HEK293 (cell line): ENCODE data around the gene LY6G6D.

Experiments used
- HOXA7 ChIP-seq: sonication (generic); formaldehyde crosslinking; IDR thresholded peaks from 2 replicates; pipeline ENCODE4 v1.8.1; 2022; ENCODE audit warnings: missing genetic modification reagents, borderline replicate concordance
- IKZF3 ChIP-seq: fragments of 450-650 bp; IDR thresholded peaks from 2 replicates; pipeline ENCODE4 v1.5.0; 2018; ENCODE audit warnings: missing biosample characterization, mild to moderate bottlenecking, missing genetic modification characterization, moderate library complexity
- KLF8 ChIP-seq: fragments of 450-650 bp; formaldehyde crosslinking; IDR thresholded peaks from 2 replicates; pipeline ENCODE4 v1.5.1; 2016; ENCODE audit warnings: missing biosample characterization, missing genetic modification characterization
- MEIS1 ChIP-seq: sonication (generic); formaldehyde crosslinking; IDR thresholded peaks from 2 replicates; pipeline ENCODE4 v1.8.1; 2022; ENCODE audit warnings: missing genetic modification reagents, mild to moderate bottlenecking, borderline replicate concordance
- OVOL3 ChIP-seq: fragments of 450-650 bp; formaldehyde crosslinking; IDR thresholded peaks from 2 replicates; pipeline ENCODE4 v1.5.1; 2016; ENCODE audit warnings: missing biosample characterization, missing genetic modification characterization
- TRIM28 ChIP-seq: IDR thresholded peaks from 2 replicates; pipeline ENCODE4 v1.6.1; 2011; ENCODE audit warnings: low read length, control low read depth, borderline replicate concordance
- WT1 ChIP-seq: fragments of 450-650 bp; formaldehyde crosslinking; IDR thresholded peaks from 2 replicates; pipeline ENCODE4 v1.5.1; 2016; ENCODE audit warnings: missing biosample characterization, missing genetic modification characterization
- ZBTB21 ChIP-seq: fragments of 450-650 bp; formaldehyde crosslinking; IDR thresholded peaks from 2 replicates; pipeline ENCODE4 v1.5.1; 2017; ENCODE audit warnings: missing biosample characterization, missing genetic modification characterization
- ZEB2 ChIP-seq: fragments of 450-650 bp; formaldehyde crosslinking; IDR thresholded peaks from 2 replicates; pipeline ENCODE4 v1.5.1; 2016; ENCODE audit warnings: missing biosample characterization, missing genetic modification characterization
- ZIC2 ChIP-seq: fragments of 450-650 bp; formaldehyde crosslinking; IDR thresholded peaks from 2 replicates; pipeline ENCODE4 v1.5.1; 2016; ENCODE audit warnings: missing biosample characterization, missing genetic modification characterization
- ZNF112 ChIP-seq: fragments of 450-650 bp; formaldehyde crosslinking; IDR thresholded peaks from 2 replicates; pipeline ENCODE4 v1.5.0; 2017; ENCODE audit warnings: missing biosample characterization, missing genetic modification characterization
- ZNF121 ChIP-seq: fragments of 450-650 bp; formaldehyde crosslinking; IDR thresholded peaks from 2 replicates; pipeline ENCODE4 v1.5.1; 2016; ENCODE audit warnings: missing biosample characterization, missing genetic modification characterization
- ZNF2 ChIP-seq: fragments of 450-650 bp; formaldehyde crosslinking; IDR thresholded peaks from 2 replicates; pipeline ENCODE4 v1.5.1; 2016; ENCODE audit warnings: missing biosample characterization, missing genetic modification characterization
- ZNF223 ChIP-seq: fragments of 450-650 bp; formaldehyde crosslinking; IDR thresholded peaks from 2 replicates; pipeline ENCODE4 v1.5.1; 2016; ENCODE audit warnings: missing biosample characterization, missing genetic modification characterization
- ZNF510 ChIP-seq: fragments of 450-650 bp; formaldehyde crosslinking; IDR thresholded peaks from 2 replicates; pipeline ENCODE4 v1.5.1; 2018; ENCODE audit warnings: mild to moderate bottlenecking, missing genetic modification characterization, missing biosample characterization; ENCODE audit not compliant: insufficient replicate concordance
- ZNF521 ChIP-seq: fragments of 450-650 bp; formaldehyde crosslinking; IDR thresholded peaks from 2 replicates; pipeline ENCODE4 v1.5.1; 2017; ENCODE audit warnings: missing biosample characterization, mild to moderate bottlenecking, missing genetic modification characterization
- ZNF658 ChIP-seq: fragments of 450-650 bp; formaldehyde crosslinking; IDR thresholded peaks from 2 replicates; pipeline ENCODE4; 2016; ENCODE audit warnings: missing biosample characterization, missing genetic modification characterization
- ZNF776 ChIP-seq: fragments of 450-650 bp; formaldehyde crosslinking; IDR thresholded peaks from 2 replicates; pipeline ENCODE4 v1.5.0; 2017; ENCODE audit warnings: missing biosample characterization, missing genetic modification characterization, borderline replicate concordance
- ZSCAN16 ChIP-seq: fragments of 450-650 bp; formaldehyde crosslinking; IDR thresholded peaks from 2 replicates; pipeline ENCODE4 v1.5.1; 2016; ENCODE audit warnings: missing biosample characterization, missing genetic modification characterization
- TF ChIP-seq, protein P1 (sequence below): fragments of 450-650 bp; formaldehyde crosslinking; IDR thresholded peaks from 2 replicates; pipeline ENCODE4 v1.5.1; 2016; ENCODE audit warnings: missing biosample characterization, missing genetic modification characterization
- TF ChIP-seq, protein P2 (sequence below): fragments of 450-650 bp; formaldehyde crosslinking; IDR thresholded peaks from 2 replicates; pipeline ENCODE4 v1.5.1; 2016; ENCODE audit warnings: missing biosample characterization, missing genetic modification characterization
- TF ChIP-seq, protein P3 (sequence below): fragments of 450-650 bp; formaldehyde crosslinking; IDR thresholded peaks from 2 replicates; pipeline ENCODE4; 2016; ENCODE audit warnings: missing biosample characterization, missing genetic modification characterization
- TF ChIP-seq, protein P4 (sequence below): fragments of 450-650 bp; formaldehyde crosslinking; IDR thresholded peaks from 2 replicates; pipeline ENCODE4 v1.5.1; 2016; ENCODE audit warnings: missing biosample characterization, missing genetic modification characterization, low read depth
- TF ChIP-seq, protein P5 (sequence below): fragments of 450-650 bp; formaldehyde crosslinking; IDR thresholded peaks from 2 replicates; pipeline ENCODE4 v1.5.1; 2017; ENCODE audit warnings: missing biosample characterization, missing genetic modification characterization
- TF ChIP-seq, protein P6 (sequence below): fragments of 450-650 bp; formaldehyde crosslinking; IDR thresholded peaks from 2 replicates; pipeline ENCODE4 v1.5.1; 2017; ENCODE audit warnings: missing biosample characterization, missing genetic modification characterization
- TF ChIP-seq, protein P7 (sequence below): fragments of 450-650 bp; formaldehyde crosslinking; IDR thresholded peaks from 2 replicates; pipeline ENCODE4 v1.5.1; 2017; ENCODE audit warnings: missing biosample characterization, missing genetic modification characterization

The LY6G6D gene

DNA sequence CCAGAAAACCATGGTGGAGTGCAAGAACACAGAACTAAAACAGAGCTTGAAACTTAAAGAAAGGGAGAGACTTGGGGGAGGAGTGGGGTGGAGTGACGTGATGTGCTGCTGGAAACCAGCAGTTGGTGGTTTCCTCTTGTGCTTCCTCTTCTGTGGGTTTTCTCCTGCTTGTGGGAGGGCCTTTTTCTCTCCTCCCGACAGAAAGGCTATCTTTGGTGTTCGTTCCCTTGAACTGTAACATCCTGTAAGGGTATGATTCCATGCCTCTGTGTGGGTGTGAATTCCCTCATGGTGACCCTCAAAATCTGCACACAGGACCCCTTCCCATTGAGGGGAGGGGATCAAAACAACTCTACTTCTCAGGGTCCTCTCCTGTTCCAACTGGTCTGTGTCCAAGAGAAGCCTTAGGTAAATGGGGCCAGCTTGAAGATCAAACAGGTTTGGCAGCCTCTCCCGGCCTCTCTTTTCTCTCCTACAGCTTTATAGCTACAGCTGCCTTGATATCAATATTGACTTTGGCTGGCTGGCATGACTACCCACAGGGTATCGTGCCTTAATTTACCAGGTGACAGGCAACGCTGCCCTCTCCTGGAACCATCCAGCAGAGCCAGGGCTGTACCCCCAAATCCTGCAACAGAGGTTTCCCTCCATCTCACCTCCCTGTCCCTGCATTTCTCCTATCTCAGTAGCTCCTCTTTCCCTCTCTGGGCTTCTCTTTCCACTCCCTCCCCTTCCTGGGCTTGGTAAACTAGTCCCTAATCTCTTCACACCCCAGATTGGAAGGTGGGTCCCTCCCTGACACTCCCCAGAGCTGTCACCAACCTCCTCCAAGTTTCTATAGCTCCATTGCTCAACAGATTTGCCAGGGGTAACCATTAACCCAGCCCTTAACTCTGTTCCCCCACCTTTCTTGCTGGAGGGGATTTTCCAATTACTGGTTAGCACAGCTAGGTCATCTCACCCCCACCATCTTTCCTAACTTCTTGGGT, 23.1 kb downstream of the LY6G6D start (continued):
- TF ChIP-seq, protein P1, sequence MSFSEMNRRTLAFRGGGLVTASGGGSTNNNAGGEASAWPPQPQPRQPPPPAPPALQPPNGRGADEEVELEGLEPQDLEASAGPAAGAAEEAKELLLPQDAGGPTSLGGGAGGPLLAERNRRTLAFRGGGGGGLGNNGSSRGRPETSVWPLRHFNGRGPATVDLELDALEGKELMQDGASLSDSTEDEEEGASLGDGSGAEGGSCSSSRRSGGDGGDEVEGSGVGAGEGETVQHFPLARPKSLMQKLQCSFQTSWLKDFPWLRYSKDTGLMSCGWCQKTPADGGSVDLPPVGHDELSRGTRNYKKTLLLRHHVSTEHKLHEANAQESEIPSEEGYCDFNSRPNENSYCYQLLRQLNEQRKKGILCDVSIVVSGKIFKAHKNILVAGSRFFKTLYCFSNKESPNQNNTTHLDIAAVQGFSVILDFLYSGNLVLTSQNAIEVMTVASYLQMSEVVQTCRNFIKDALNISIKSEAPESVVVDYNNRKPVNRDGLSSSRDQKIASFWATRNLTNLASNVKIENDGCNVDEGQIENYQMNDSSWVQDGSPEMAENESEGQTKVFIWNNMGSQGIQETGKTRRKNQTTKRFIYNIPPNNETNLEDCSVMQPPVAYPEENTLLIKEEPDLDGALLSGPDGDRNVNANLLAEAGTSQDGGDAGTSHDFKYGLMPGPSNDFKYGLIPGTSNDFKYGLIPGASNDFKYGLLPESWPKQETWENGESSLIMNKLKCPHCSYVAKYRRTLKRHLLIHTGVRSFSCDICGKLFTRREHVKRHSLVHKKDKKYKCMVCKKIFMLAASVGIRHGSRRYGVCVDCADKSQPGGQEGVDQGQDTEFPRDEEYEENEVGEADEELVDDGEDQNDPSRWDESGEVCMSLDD (tag by site-specific recombination): no peak; the same call in 1 of the 2 replicates
- TF ChIP-seq, protein P2, sequence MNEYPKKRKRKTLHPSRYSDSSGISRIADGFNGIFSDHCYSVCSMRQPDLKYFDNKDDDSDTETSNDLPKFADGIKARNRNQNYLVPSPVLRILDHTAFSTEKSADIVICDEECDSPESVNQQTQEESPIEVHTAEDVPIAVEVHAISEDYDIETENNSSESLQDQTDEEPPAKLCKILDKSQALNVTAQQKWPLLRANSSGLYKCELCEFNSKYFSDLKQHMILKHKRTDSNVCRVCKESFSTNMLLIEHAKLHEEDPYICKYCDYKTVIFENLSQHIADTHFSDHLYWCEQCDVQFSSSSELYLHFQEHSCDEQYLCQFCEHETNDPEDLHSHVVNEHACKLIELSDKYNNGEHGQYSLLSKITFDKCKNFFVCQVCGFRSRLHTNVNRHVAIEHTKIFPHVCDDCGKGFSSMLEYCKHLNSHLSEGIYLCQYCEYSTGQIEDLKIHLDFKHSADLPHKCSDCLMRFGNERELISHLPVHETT (tag by site-specific recombination): no peak
- TF ChIP-seq, protein P3, sequence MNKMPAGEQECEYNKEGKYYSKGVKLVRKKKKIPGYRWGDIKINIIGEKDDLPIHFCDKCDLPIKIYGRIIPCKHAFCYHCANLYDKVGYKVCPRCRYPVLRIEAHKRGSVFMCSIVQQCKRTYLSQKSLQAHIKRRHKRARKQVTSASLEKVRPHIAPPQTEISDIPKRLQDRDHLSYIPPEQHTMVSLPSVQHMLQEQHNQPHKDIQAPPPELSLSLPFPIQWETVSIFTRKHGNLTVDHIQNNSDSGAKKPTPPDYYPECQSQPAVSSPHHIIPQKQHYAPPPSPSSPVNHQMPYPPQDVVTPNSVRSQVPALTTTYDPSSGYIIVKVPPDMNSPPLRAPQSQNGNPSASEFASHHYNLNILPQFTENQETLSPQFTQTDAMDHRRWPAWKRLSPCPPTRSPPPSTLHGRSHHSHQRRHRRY (tag by site-specific recombination): no peak
- TF ChIP-seq MEIS1 (CRISPR knock-in tag): no peak
- TF ChIP-seq IKZF3 (tag by site-specific recombination): peak; percentile 66; the same call in 1 of the 2 replicates
- TF ChIP-seq, protein P4, sequence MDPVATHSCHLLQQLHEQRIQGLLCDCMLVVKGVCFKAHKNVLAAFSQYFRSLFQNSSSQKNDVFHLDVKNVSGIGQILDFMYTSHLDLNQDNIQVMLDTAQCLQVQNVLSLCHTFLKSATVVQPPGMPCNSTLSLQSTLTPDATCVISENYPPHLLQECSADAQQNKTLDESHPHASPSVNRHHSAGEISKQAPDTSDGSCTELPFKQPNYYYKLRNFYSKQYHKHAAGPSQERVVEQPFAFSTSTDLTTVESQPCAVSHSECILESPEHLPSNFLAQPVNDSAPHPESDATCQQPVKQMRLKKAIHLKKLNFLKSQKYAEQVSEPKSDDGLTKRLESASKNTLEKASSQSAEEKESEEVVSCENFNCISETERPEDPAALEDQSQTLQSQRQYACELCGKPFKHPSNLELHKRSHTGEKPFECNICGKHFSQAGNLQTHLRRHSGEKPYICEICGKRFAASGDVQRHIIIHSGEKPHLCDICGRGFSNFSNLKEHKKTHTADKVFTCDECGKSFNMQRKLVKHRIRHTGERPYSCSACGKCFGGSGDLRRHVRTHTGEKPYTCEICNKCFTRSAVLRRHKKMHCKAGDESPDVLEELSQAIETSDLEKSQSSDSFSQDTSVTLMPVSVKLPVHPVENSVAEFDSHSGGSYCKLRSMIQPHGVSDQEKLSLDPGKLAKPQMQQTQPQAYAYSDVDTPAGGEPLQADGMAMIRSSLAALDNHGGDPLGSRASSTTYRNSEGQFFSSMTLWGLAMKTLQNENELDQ (tag by site-specific recombination): no peak
- TF ChIP-seq ZBTB21: peak; percentile 78
- no peak for TF ChIP-seq ZNF2 (tag by site-specific recombination)
- peak; percentile 97 for TF ChIP-seq WT1 (tag by site-specific recombination)
- TF ChIP-seq ZIC2 (tag by site-specific recombination): peak; percentile 47
- TF ChIP-seq ZNF112 (tag by site-specific recombination): no peak
- no peak for TF ChIP-seq ZNF521 (tag by site-specific recombination)
- TF ChIP-seq, protein P5, sequence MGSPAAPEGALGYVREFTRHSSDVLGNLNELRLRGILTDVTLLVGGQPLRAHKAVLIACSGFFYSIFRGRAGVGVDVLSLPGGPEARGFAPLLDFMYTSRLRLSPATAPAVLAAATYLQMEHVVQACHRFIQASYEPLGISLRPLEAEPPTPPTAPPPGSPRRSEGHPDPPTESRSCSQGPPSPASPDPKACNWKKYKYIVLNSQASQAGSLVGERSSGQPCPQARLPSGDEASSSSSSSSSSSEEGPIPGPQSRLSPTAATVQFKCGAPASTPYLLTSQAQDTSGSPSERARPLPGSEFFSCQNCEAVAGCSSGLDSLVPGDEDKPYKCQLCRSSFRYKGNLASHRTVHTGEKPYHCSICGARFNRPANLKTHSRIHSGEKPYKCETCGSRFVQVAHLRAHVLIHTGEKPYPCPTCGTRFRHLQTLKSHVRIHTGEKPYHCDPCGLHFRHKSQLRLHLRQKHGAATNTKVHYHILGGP: no peak
- no peak for TF ChIP-seq OVOL3 (tag by site-specific recombination)
- no peak for TF ChIP-seq ZNF658
- no peak for TF ChIP-seq ZNF776 (tag by site-specific recombination)
- TF ChIP-seq, protein P6, sequence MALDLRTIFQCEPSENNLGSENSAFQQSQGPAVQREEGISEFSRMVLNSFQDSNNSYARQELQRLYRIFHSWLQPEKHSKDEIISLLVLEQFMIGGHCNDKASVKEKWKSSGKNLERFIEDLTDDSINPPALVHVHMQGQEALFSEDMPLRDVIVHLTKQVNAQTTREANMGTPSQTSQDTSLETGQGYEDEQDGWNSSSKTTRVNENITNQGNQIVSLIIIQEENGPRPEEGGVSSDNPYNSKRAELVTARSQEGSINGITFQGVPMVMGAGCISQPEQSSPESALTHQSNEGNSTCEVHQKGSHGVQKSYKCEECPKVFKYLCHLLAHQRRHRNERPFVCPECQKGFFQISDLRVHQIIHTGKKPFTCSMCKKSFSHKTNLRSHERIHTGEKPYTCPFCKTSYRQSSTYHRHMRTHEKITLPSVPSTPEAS (tag by site-specific recombination): no peak
- no peak for TF ChIP-seq ZSCAN16 (tag by site-specific recombination)
- no peak for TF ChIP-seq TRIM28
- TF ChIP-seq ZEB2 (tag by site-specific recombination): peak; percentile 9; the same call in 1 of the 2 replicates
- TF ChIP-seq ZNF223: no peak
- no peak for TF ChIP-seq ZNF121 (tag by site-specific recombination)
- TF ChIP-seq KLF8 (tag by site-specific recombination): peak; percentile 15; the same call in 1 of the 2 replicates
- TF ChIP-seq HOXA7 (CRISPR knock-in tag): no peak
- TF ChIP-seq, protein P7, sequence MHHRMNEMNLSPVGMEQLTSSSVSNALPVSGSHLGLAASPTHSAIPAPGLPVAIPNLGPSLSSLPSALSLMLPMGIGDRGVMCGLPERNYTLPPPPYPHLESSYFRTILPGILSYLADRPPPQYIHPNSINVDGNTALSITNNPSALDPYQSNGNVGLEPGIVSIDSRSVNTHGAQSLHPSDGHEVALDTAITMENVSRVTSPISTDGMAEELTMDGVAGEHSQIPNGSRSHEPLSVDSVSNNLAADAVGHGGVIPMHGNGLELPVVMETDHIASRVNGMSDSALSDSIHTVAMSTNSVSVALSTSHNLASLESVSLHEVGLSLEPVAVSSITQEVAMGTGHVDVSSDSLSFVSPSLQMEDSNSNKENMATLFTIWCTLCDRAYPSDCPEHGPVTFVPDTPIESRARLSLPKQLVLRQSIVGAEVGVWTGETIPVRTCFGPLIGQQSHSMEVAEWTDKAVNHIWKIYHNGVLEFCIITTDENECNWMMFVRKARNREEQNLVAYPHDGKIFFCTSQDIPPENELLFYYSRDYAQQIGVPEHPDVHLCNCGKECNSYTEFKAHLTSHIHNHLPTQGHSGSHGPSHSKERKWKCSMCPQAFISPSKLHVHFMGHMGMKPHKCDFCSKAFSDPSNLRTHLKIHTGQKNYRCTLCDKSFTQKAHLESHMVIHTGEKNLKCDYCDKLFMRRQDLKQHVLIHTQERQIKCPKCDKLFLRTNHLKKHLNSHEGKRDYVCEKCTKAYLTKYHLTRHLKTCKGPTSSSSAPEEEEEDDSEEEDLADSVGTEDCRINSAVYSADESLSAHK (tag by site-specific recombination): no peak
- TF ChIP-seq ZNF510 (tag by site-specific recombination): no peak
